Liver (tissue), 9 donors: ENCODE results near the gene UBA3. TPM values are rescaled to one million over a fixed set of nuclear protein-coding genes. Genes with fewer than 3 reads are reported as not detected.

Source experiments
- DNase-seq: peaks from one replicate; pipeline ENCODE4 v3.0.0-alpha.2; 2017; ENCODE audit warnings: low spot score
- H3K27ac ChIP-seq, 2 donors: one replicate each; pipeline ENCODE4 v1.7.0; 2013; ENCODE audit warnings: inconsistent platforms in 2 of 2, low read length in 2 of 2, control low read depth in 1 of 2, low read depth in 1 of 2, mild to moderate bottlenecking in 1 of 2
- H3K27me3 ChIP-seq, 4 donors: one replicate each; pipeline versions ENCODE4 v1.6.1 to v1.7.0; 2013; ENCODE audit warnings: low read length in 3 of 4, inconsistent platforms in 1 of 4, mild to moderate bottlenecking in 1 of 4, moderate library complexity in 1 of 4; ENCODE audit not compliant: control insufficient read depth in 4 of 4, insufficient read depth in 4 of 4
- H3K36me3 ChIP-seq, 4 donors: one replicate each; pipeline versions ENCODE4 v1.6.1 to v1.7.0; 2013; ENCODE audit warnings: low read length in 3 of 4, mild to moderate bottlenecking in 3 of 4, low read depth in 1 of 4, moderate library complexity in 1 of 4; ENCODE audit not compliant: control insufficient read depth in 4 of 4, insufficient read depth in 3 of 4
- H3K4me1 ChIP-seq, 4 donors: one replicate each; pipeline versions ENCODE4 v1.6.1 to v1.7.0; 2013; ENCODE audit warnings: low read length in 3 of 4, mild to moderate bottlenecking in 3 of 4, moderate library complexity in 1 of 4; ENCODE audit not compliant: control insufficient read depth in 4 of 4, insufficient read depth in 4 of 4
- H3K4me3 ChIP-seq, 3 donors: one replicate each; pipeline versions ENCODE4 v1.6.1 to v1.7.0; 2013; ENCODE audit warnings: low read length in 3 of 3, control low read depth in 1 of 3, low read depth in 1 of 3, mild to moderate bottlenecking in 1 of 3
- H3K9ac ChIP-seq, 2 donors: one replicate each; pipeline ENCODE4 v1.7.0; 2013; ENCODE audit warnings: low read length in 2 of 2, mild to moderate bottlenecking in 2 of 2, moderate library complexity in 2 of 2, control low read depth in 1 of 2, low read depth in 1 of 2
- H3K9me3 ChIP-seq, 4 donors: one replicate each; pipeline versions ENCODE4 v1.6.1 to v1.7.0; 2013; ENCODE audit warnings: low read length in 3 of 4; ENCODE audit not compliant: control insufficient read depth in 4 of 4
- ATF3 ChIP-seq: IDR thresholded peaks from 2 replicates; pipeline ENCODE4 v1.6.1; 2016; ENCODE audit warnings: antibody characterized with exemption
- CTCF ChIP-seq: fragments of 150-350 bp; IDR thresholded peaks from 2 replicates; pipeline ENCODE4 v1.5.1; 2017; ENCODE audit warnings: improper control_type of control experiment, low read depth, low read length; ENCODE audit not compliant: missing input control
- EGR1 ChIP-seq, 2 donors: IDR thresholded peaks; 2 replicates each; pipeline ENCODE4 v1.6.1; 2016 to 2018; ENCODE audit warnings: antibody characterized with exemption in 2 of 2, low read depth in 2 of 2
- FOXA1 ChIP-seq: IDR thresholded peaks from 2 replicates; pipeline ENCODE4 v1.6.1; 2016; ENCODE audit warnings: antibody characterized with exemption
- FOXA2 ChIP-seq: IDR thresholded peaks from 2 replicates; pipeline ENCODE4 v1.6.1; 2016; ENCODE audit warnings: antibody characterized with exemption
- GABPA ChIP-seq, 2 donors: IDR thresholded peaks in 1 of 2; conservative IDR thresholded peaks in 1 of 2; 2 replicates each; pipeline ENCODE4 v1.6.1; 2016; ENCODE audit warnings: antibody characterized with exemption in 2 of 2, mild to moderate bottlenecking in 1 of 2, moderate library complexity in 1 of 2
- HNF4A ChIP-seq, 2 donors: conservative IDR thresholded peaks; 2 replicates each; pipeline ENCODE4 v1.6.1; 2016; ENCODE audit warnings: antibody characterized with exemption in 2 of 2, mild to moderate bottlenecking in 2 of 2
- HNF4G ChIP-seq: IDR thresholded peaks from 2 replicates; pipeline ENCODE4 v1.6.1; 2016; ENCODE audit warnings: antibody characterized with exemption
- JUND ChIP-seq, 2 donors: IDR thresholded peaks; 2 replicates each; pipeline ENCODE4 v1.6.1; 2016; ENCODE audit warnings: antibody characterized with exemption in 2 of 2
- MAX ChIP-seq: IDR thresholded peaks from 2 replicates; pipeline ENCODE4 v1.6.1; 2016; ENCODE audit warnings: antibody characterized with exemption
- NR2F2 ChIP-seq: IDR thresholded peaks from 2 replicates; pipeline ENCODE4 v1.6.1; 2016; ENCODE audit warnings: antibody characterized with exemption
- RAD21 ChIP-seq, 2 donors: IDR thresholded peaks; 2 replicates each; pipeline ENCODE4 v1.6.1; 2016; ENCODE audit warnings: antibody characterized with exemption in 2 of 2, mild to moderate bottlenecking in 2 of 2
- REST ChIP-seq: IDR thresholded peaks from 2 replicates; pipeline ENCODE4 v1.6.1; 2016; ENCODE audit warnings: antibody characterized with exemption, mild to moderate bottlenecking
- RXRA ChIP-seq, 2 donors: IDR thresholded peaks; 2 replicates each; pipeline ENCODE4 v1.6.1; 2017 to 2018; ENCODE audit warnings: antibody characterized with exemption in 2 of 2, mild to moderate bottlenecking in 1 of 2
- SP1 ChIP-seq: IDR thresholded peaks from 2 replicates; pipeline ENCODE4 v1.6.1; 2018; ENCODE audit warnings: antibody characterized with exemption, mild to moderate bottlenecking
- TAF1 ChIP-seq: conservative IDR thresholded peaks from 2 replicates; pipeline ENCODE4 v1.6.1; 2016; ENCODE audit warnings: antibody characterized with exemption, mild to moderate bottlenecking
- YY1 ChIP-seq: IDR thresholded peaks from 2 replicates; pipeline ENCODE4 v1.6.1; 2016; ENCODE audit warnings: antibody characterized with exemption, mild to moderate bottlenecking
- ZBTB33 ChIP-seq: IDR thresholded peaks from 2 replicates; pipeline ENCODE4 v1.6.1; 2016; ENCODE audit warnings: antibody characterized with exemption
- WGBS: extraction: QIAGEN DNeasy Blood & Tissue Kit; methylation state at CpG from one replicate; pipeline ENCODE4 v1.1.7; 2013; 5-methylcytosine and 5-hydroxymethylcytosine counted together
- polyA plus RNA-seq, 2 donors: library from polyadenylated mRNA; stranded (reverse) in 1 of 2; unstranded in 1 of 2; fragments of 200-250 nt in 1 of 2; fragments of >200 nt in 1 of 2; fragmentation: Nextera tagmentation in 1 of 2; extraction: Ambion mirVana in 1 of 2; gene quantifications; one replicate each; pipeline versions ENCODE4 v1.2.1 to v1.2.3, GENCODE V29; 2013 to 2015
- total RNA-seq, 2 donors: library from RNA; depleted of rRNA; stranded (reverse); fragments of >200 nt; gene quantifications; one replicate each; pipeline ENCODE4 v1.2.3, GENCODE V29; 2014
- donor health status: healthy.
- donor health status: healthy.
- donor health status: healthy.
- donor health status: healthy.
- donor health status: healthy.

The UBA3 gene
- total and polyA plus RNA-seq, 4 donors, result 13.1 to 34.4 (median 26.4) TPM

- 3% methylated on average over 32 of the region's 32 CpGs for WGBS
- peaks cover 8 to 24% (median 16%) of the 10 kb centered on the region in 4 donors for H3K4me1 ChIP-seq
- DNase-seq, result peak; percentile 91
Observed at GRCh38 chr3:69084326-69085167, 4.4 kb upstream of the UBA3 start, which contains the start of gene ARL6IP5. Gene ARL6IP5 (plus strand): TSS chr3:69084937. CDS start chr3:69085048, 111 bp downstream.

More at GRCh38 chr3:69084326-69085167, 4.4 kb upstream of the UBA3 start, which contains the start of gene ARL6IP5:
- Histone ChIP-seq H3K27me3 (no peaks in the 10 kb centered on the region), H3K4me3 (peak within 1 kb of the TSS; percentile 83 to 98 (median 97)), H3K9ac (peak within 1 kb of the TSS; percentile 43 to 91), H3K9me3 (no peaks in the 10 kb centered on the region), H3K36me3 (no peaks in the 10 kb centered on the region), H3K27ac (peak within 1 kb of the TSS; percentile 85 to 94)
- TF ChIP-seq YY1, result peak; percentile 95
- TF ChIP-seq CTCF, result no peak
- peak in 1 of 2 donors; percentile 40 for TF ChIP-seq JUND (IDR thresholded peaks at IDR 0.05)
- no peak for TF ChIP-seq HNF4G
- peak; percentile 14 for TF ChIP-seq MAX
- peak in 1 of 2 donors; percentile 29 for TF ChIP-seq RXRA (IDR thresholded peaks at IDR 0.05)
- peak in 1 of 2 donors; percentile 48 for TF ChIP-seq RAD21 (IDR thresholded peaks at IDR 0.05)
- no peak for TF ChIP-seq GABPA (IDR thresholded peaks at IDR 0.05 in 1 of 2, conservative IDR thresholded peaks at IDR 0.05 in 1 of 2)
- TF ChIP-seq EGR1 (IDR thresholded peaks at IDR 0.05; ENCODE audit: low read depth in 2 of 2), result no peak
- no peak for TF ChIP-seq ATF3
- TF ChIP-seq FOXA1, result peak; percentile 7
- TF ChIP-seq SP1, result peak; percentile 63
- TF ChIP-seq TAF1, result peak; percentile 45
- no peak for TF ChIP-seq FOXA2
- TF ChIP-seq ZBTB33, result no peak
- TF ChIP-seq REST, result peak; percentile 39
- TF ChIP-seq HNF4A (conservative IDR thresholded peaks at IDR 0.05), result peak; percentile 24 to 25
- TF ChIP-seq NR2F2, result no peak
